HEK293 (cell line): ENCODE measurements around the gene BTF3L4.
"Not testable (repeated sequence)": the region's sequence is repeated elsewhere in the genome, so short reads cannot be mapped to it uniquely, and the experiment has no call there.

ENCODE experiments used
- CTCF ChIA-PET: fragments of 350-600 bp; formaldehyde crosslinking; extraction: SDS; loops from one replicate; lab custom pipeline; 2021; ENCODE audit warnings: antibody characterized with exemption; lab: Yijun Ruan, JAX
- POLR2A ChIA-PET: fragments of 300-600 bp; formaldehyde crosslinking; extraction: SDS; loops from one replicate; lab custom pipeline; 2020; ENCODE audit warnings: antibody characterized with exemption, inconsistent platforms; lab: Yijun Ruan, JAX
- H3K27ac ChIP-seq: fragments of 200-500 bp; sonication (Bioruptor generic); 2 replicates; pipeline ENCODE4 v1.5.1; 2014; ENCODE audit warnings: low read depth, low read length, control low read depth, inconsistent platforms; ENCODE audit errors: extremely low read depth
- H3K36me3 ChIP-seq, 2 experiments: fragments of 200-500 bp in 1 of 2; sonication (Bioruptor generic) in 1 of 2; 1 replicate in 1 of 2; 2 replicates in 1 of 2; pipeline ENCODE4 v1.5.1; 2014 to 2017; ENCODE audit warnings: inconsistent platforms in 2 of 2, low read length in 2 of 2; ENCODE audit not compliant: control insufficient read depth in 2 of 2, insufficient read depth in 1 of 2
- H3K4me1 ChIP-seq: fragments of 200-500 bp; sonication (Bioruptor generic); 2 replicates; pipeline ENCODE4 v1.5.1; 2014; ENCODE audit warnings: mild to moderate bottlenecking, low read length, inconsistent platforms; ENCODE audit not compliant: control insufficient read depth, insufficient read depth
- H3K4me3 ChIP-seq: 2 replicates; pipeline ENCODE4 v1.5.1; 2011; ENCODE audit warnings: low read depth, mild to moderate bottlenecking, control low read depth, low read length, moderate library complexity
- H3K9me3 ChIP-seq: fragments of 200-500 bp; sonication (Bioruptor generic); 2 replicates; pipeline ENCODE4 v1.5.1; 2014; ENCODE audit warnings: low read depth, low read length, inconsistent platforms; ENCODE audit not compliant: control insufficient read depth, insufficient read depth
- BCL11A ChIP-seq: fragments of 450-650 bp; formaldehyde crosslinking; IDR thresholded peaks from 2 replicates; pipeline ENCODE4 v1.5.1; 2016; ENCODE audit warnings: low read depth, missing biosample characterization, missing genetic modification characterization
- BCL11B ChIP-seq: fragments of 450-650 bp; formaldehyde crosslinking; IDR thresholded peaks from 2 replicates; pipeline ENCODE4 v1.5.1; 2016; ENCODE audit warnings: low read depth, missing biosample characterization, missing genetic modification characterization
- EGR2 ChIP-seq: fragments of 450-650 bp; formaldehyde crosslinking; IDR thresholded peaks from 2 replicates; pipeline ENCODE4 v1.5.1; 2016; ENCODE audit warnings: low read depth, missing biosample characterization, missing genetic modification characterization
- GFI1B ChIP-seq: fragments of 450-650 bp; formaldehyde crosslinking; IDR thresholded peaks from 2 replicates; pipeline ENCODE4 v1.5.1; 2016; ENCODE audit warnings: missing biosample characterization, missing genetic modification characterization
- MYNN ChIP-seq: fragments of 450-650 bp; formaldehyde crosslinking; IDR thresholded peaks from 2 replicates; pipeline ENCODE4 v1.5.1; 2016; ENCODE audit warnings: missing biosample characterization, missing genetic modification characterization, borderline replicate concordance
- OVOL3 ChIP-seq: fragments of 450-650 bp; formaldehyde crosslinking; IDR thresholded peaks from 2 replicates; pipeline ENCODE4 v1.5.1; 2016; ENCODE audit warnings: missing biosample characterization, missing genetic modification characterization
- PATZ1 ChIP-seq: fragments of 450-650 bp; formaldehyde crosslinking; IDR thresholded peaks from 2 replicates; pipeline ENCODE4 v1.5.1; 2016; ENCODE audit warnings: missing biosample characterization, missing genetic modification characterization
- PRDM10 ChIP-seq: fragments of 450-650 bp; formaldehyde crosslinking; IDR thresholded peaks from 2 replicates; pipeline ENCODE4 v1.5.1; 2016; ENCODE audit warnings: missing biosample characterization, missing genetic modification characterization
- ZBTB17 ChIP-seq: fragments of 450-650 bp; formaldehyde crosslinking; IDR thresholded peaks from 2 replicates; pipeline ENCODE4 v1.5.1; 2016; ENCODE audit warnings: missing biosample characterization, missing genetic modification characterization
- ZBTB21 ChIP-seq: fragments of 450-650 bp; formaldehyde crosslinking; IDR thresholded peaks from 2 replicates; pipeline ENCODE4 v1.5.1; 2017; ENCODE audit warnings: missing biosample characterization, missing genetic modification characterization
- ZNF121 ChIP-seq: fragments of 450-650 bp; formaldehyde crosslinking; IDR thresholded peaks from 2 replicates; pipeline ENCODE4 v1.5.1; 2016; ENCODE audit warnings: missing biosample characterization, missing genetic modification characterization
- ZNF175 ChIP-seq: fragments of 450-650 bp; formaldehyde crosslinking; IDR thresholded peaks from 2 replicates; pipeline ENCODE4 v1.5.1; 2016; ENCODE audit warnings: missing biosample characterization, missing genetic modification characterization
- ZNF202 ChIP-seq: fragments of 450-650 bp; formaldehyde crosslinking; IDR thresholded peaks from 2 replicates; pipeline ENCODE4 v1.5.1; 2016; ENCODE audit warnings: missing biosample characterization, missing genetic modification characterization, borderline replicate concordance
- ZNF223 ChIP-seq: fragments of 450-650 bp; formaldehyde crosslinking; IDR thresholded peaks from 2 replicates; pipeline ENCODE4 v1.5.1; 2016; ENCODE audit warnings: missing biosample characterization, missing genetic modification characterization
- ZNF514 ChIP-seq: fragments of 450-650 bp; formaldehyde crosslinking; IDR thresholded peaks from 2 replicates; pipeline ENCODE4 v1.5.1; 2016; ENCODE audit warnings: missing biosample characterization, missing genetic modification characterization
- ZSCAN16 ChIP-seq: fragments of 450-650 bp; formaldehyde crosslinking; IDR thresholded peaks from 2 replicates; pipeline ENCODE4 v1.5.1; 2016; ENCODE audit warnings: missing biosample characterization, missing genetic modification characterization
- ZSCAN4 ChIP-seq: fragments of 450-650 bp; formaldehyde crosslinking; IDR thresholded peaks from 2 replicates; pipeline ENCODE4 v1.5.1; 2017; ENCODE audit warnings: missing biosample characterization, missing genetic modification characterization
- TF ChIP-seq, protein P1 (sequence below): fragments of 450-650 bp; formaldehyde crosslinking; IDR thresholded peaks from 2 replicates; pipeline ENCODE4 v1.5.0; 2017; ENCODE audit warnings: missing biosample characterization, missing genetic modification characterization, borderline replicate concordance
- TF ChIP-seq, protein P2 (sequence below): fragments of 450-650 bp; formaldehyde crosslinking; IDR thresholded peaks from 2 replicates; pipeline ENCODE4 v1.5.1; 2016; ENCODE audit warnings: missing biosample characterization, missing genetic modification characterization

Gene BTF3L4

GRCh38 chr1:52094300-52094699, 38.2 kb downstream of the BTF3L4 start:
- H3K4me1 ChIP-seq, H3K9me3 ChIP-seq, POLR2A ChIA-PET, H3K4me3 ChIP-seq, CTCF ChIA-PET, H3K27ac ChIP-seq: not testable (repeated sequence)
- peaks cover 19 to 23% of the 10 kb centered on the region in 2 experiments for H3K36me3 ChIP-seq
- TF ChIP-seq ZNF121 (tag by site-specific recombination), result peak; percentile 92
- TF ChIP-seq BCL11B (tag by site-specific recombination), result peak; percentile 80
- TF ChIP-seq BCL11A, result peak; percentile 49; the same call in 1 of the 2 replicates

- POLR2A ChIA-PET, result no interaction called here
- no peak for TF ChIP-seq ZNF175 (tag by site-specific recombination)
- TF ChIP-seq ZNF202 (tag by site-specific recombination), result no peak
- no peak overlapping the region for H3K4me3 ChIP-seq
- H3K27ac ChIP-seq, result no peak overlapping the region
- peaks cover 5% of the 10 kb centered on the region in 2 experiments for H3K36me3 ChIP-seq
- CTCF ChIA-PET, result interaction anchor here (0.7 kb wide), 1 partner anchor 8 kb away, joined by 3 read pairs; no protein-coding TSS in a partner anchor
- no peaks in the 10 kb centered on the region for H3K9me3 ChIP-seq
- no peaks in the 10 kb centered on the region for H3K4me1 ChIP-seq
These were observed 40.1 kb downstream of the BTF3L4 start for GRCh38 chr1:52096216-52096615.

DNA sequence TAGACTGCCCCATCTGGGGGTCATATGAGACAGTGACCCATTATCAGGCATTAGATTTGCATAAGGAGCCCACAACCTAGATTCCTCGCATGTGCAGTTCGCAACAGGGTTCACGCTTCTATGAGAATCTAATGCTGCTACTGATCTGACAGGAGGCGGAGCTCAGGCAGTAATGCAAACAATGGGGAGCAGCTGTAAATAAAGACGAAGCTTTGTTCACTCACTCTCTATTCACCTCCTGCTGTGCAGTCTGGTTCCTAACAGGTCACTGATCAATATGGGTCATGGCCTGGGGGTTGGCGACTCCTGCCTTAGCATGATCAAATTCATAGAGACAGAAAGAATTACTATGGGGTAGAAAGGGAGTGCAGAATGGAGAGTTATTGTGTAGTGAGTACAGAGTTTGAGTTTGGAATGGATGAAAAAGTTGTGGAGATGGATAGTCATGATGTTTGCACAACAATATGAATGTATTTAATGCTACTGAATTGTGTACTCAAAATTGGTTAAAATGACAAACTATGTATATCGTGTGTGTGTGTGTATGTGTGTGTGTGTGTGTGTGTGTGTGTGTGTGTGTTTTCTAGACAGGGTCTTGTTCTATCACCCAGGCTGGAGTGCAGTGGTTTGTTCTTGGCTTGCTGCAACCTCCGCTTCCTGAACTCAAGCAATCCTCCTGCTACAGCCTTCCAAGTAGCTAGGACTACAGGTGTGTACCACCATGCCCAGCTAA, 42.2 kb downstream of the BTF3L4 start:
- no peaks in the 10 kb centered on the region for H3K4me1 ChIP-seq
- H3K27ac ChIP-seq, result no peak overlapping the region
- no peak overlapping the region for H3K4me3 ChIP-seq
- ChIA-PET CTCF (no interaction called here), POLR2A (interaction anchor here (0.6 kb wide), 1 partner anchor 217 kb away, joined by 4 read pairs; no protein-coding TSS in a partner anchor)
- H3K36me3 ChIP-seq, result no peaks in the 10 kb centered on the region
- H3K9me3 ChIP-seq, result no peaks in the 10 kb centered on the region
- peak; percentile 56 for TF ChIP-seq ZBTB17 (tag by site-specific recombination)
- TF ChIP-seq ZNF514, result no peak
- TF ChIP-seq OVOL3, result no peak
- no peak for TF ChIP-seq EGR2 (tag by site-specific recombination)
- no peak for TF ChIP-seq MYNN (tag by site-specific recombination)
- TF ChIP-seq ZSCAN16 (tag by site-specific recombination), result no peak
- TF ChIP-seq ZBTB21 (tag by site-specific recombination), result no peak
- TF ChIP-seq, protein P1, sequence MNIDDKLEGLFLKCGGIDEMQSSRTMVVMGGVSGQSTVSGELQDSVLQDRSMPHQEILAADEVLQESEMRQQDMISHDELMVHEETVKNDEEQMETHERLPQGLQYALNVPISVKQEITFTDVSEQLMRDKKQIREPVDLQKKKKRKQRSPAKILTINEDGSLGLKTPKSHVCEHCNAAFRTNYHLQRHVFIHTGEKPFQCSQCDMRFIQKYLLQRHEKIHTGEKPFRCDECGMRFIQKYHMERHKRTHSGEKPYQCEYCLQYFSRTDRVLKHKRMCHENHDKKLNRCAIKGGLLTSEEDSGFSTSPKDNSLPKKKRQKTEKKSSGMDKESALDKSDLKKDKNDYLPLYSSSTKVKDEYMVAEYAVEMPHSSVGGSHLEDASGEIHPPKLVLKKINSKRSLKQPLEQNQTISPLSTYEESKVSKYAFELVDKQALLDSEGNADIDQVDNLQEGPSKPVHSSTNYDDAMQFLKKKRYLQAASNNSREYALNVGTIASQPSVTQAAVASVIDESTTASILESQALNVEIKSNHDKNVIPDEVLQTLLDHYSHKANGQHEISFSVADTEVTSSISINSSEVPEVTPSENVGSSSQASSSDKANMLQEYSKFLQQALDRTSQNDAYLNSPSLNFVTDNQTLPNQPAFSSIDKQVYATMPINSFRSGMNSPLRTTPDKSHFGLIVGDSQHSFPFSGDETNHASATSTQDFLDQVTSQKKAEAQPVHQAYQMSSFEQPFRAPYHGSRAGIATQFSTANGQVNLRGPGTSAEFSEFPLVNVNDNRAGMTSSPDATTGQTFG (tag by site-specific recombination), result no peak
- TF ChIP-seq ZNF223 (tag by site-specific recombination), result no peak
- TF ChIP-seq GFI1B (tag by site-specific recombination), result no peak
- 0 out of 2 replicates have a peak, but pooled peaks have one; percentile 15 for TF ChIP-seq PATZ1 (tag by site-specific recombination)
- peak; percentile 46 for TF ChIP-seq PRDM10 (tag by site-specific recombination)
- peak; percentile 72 for TF ChIP-seq ZSCAN4
- TF ChIP-seq, protein P2, sequence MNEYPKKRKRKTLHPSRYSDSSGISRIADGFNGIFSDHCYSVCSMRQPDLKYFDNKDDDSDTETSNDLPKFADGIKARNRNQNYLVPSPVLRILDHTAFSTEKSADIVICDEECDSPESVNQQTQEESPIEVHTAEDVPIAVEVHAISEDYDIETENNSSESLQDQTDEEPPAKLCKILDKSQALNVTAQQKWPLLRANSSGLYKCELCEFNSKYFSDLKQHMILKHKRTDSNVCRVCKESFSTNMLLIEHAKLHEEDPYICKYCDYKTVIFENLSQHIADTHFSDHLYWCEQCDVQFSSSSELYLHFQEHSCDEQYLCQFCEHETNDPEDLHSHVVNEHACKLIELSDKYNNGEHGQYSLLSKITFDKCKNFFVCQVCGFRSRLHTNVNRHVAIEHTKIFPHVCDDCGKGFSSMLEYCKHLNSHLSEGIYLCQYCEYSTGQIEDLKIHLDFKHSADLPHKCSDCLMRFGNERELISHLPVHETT, result no peak
